Breast epithelium (tissue), 4 donors: ENCODE data around the gene USPL1. TPM values are rescaled to one million over a fixed set of nuclear protein-coding genes. Genes with fewer than 3 reads are reported as not detected.

Experiments
- DNase-seq, 2 donors: peaks; one replicate each; pipeline ENCODE4 v3.0.0-alpha.2; 2019; ENCODE audit warnings: low spot score in 2 of 2
- H3K27ac ChIP-seq, 2 donors: fragments of 200-600 bp; sonication (generic) in 1 of 2; one replicate each; pipeline ENCODE4 v1.5.1; 2016 to 2019; ENCODE audit warnings: mild to moderate bottlenecking in 1 of 2
- H3K27me3 ChIP-seq, 2 donors: fragments of 200-600 bp; sonication (generic) in 1 of 2; one replicate each; pipeline versions ENCODE4 v1.5.1 to v1.6.0; 2017 to 2019; ENCODE audit warnings: control low read depth in 1 of 2, mild to moderate bottlenecking in 1 of 2
- H3K36me3 ChIP-seq: fragments of 200-600 bp; one replicate; pipeline ENCODE4 v1.5.1; 2019
- H3K4me1 ChIP-seq, 2 donors: fragments of 200-600 bp; sonication (generic); one replicate each; pipeline ENCODE4 v1.5.1; 2016 to 2019; ENCODE audit warnings: control low read depth in 1 of 2
- H3K4me3 ChIP-seq, 3 donors: fragments of 200-600 bp; sonication (generic); 1 replicate in 2 of 3; 2 replicates in 1 of 3; pipeline ENCODE4 v1.5.1; 2016 to 2019; ENCODE audit warnings: mild to moderate bottlenecking in 3 of 3, moderate library complexity in 2 of 3
- H3K9me3 ChIP-seq, 2 donors: fragments of 200-600 bp; sonication (generic) in 1 of 2; one replicate each; pipeline ENCODE4 v1.5.1; 2016 to 2019; ENCODE audit warnings: control low read depth in 1 of 2
- CTCF ChIP-seq, 3 donors: fragments of 450-650 bp; IDR thresholded peaks; one replicate each; pipeline ENCODE4 v1.5.1; 2016 to 2017; ENCODE audit warnings: antibody characterized with exemption in 3 of 3, mild to moderate bottlenecking in 3 of 3, moderate library complexity in 3 of 3
- POLR2A ChIP-seq: fragments of 450-650 bp; IDR thresholded peaks from one replicate; pipeline ENCODE4 v1.6.1; 2016; ENCODE audit warnings: antibody characterized with exemption, mild to moderate bottlenecking, moderate library complexity
- POLR2AphosphoS5 ChIP-seq, 3 donors: sonication (generic); formaldehyde crosslinking; IDR thresholded peaks; one replicate each; pipeline ENCODE4 v1.6.1; 2017; ENCODE audit warnings: antibody characterized with exemption in 3 of 3
- intact Hi-C: fragments of 100-400 bp; cut with DNase I; formaldehyde crosslinking; loops from one replicate; pipeline ENCODE4 v1.15.1; 2023; ENCODE audit warnings: low total_unique reads
- total RNA-seq, 3 donors: library from RNA; depleted of rRNA; stranded (reverse); fragments of >200 nt; gene quantifications; one replicate each; pipeline ENCODE4 v1.1.0, GENCODE V29; 2016

USPL1 gene
- total RNA-seq, 3 donors from 2014 or later: 27.8 to 40.0 (median 28.2) TPM

GRCh38 chr13:30675717-30676116, 58.0 kb downstream of the USPL1 start:
- TF ChIP-seq POLR2A (no peak), POLR2AphosphoS5 (IDR thresholded peaks at IDR 0.05) (no peak), CTCF (IDR thresholded peaks at IDR 0.05) (no peak)
- no peaks in the 10 kb centered on the region for H3K36me3 ChIP-seq
- intact Hi-C loops: no loop called here
- no peaks in the 10 kb centered on the region for H3K4me1 ChIP-seq
- no peaks in the 10 kb centered on the region for H3K9me3 ChIP-seq
- no peak overlapping the region for H3K4me3 ChIP-seq
- H3K27ac ChIP-seq: no peak overlapping the region
- DNase-seq: no peak
- no peaks in the 10 kb centered on the region for H3K27me3 ChIP-seq

DNA sequence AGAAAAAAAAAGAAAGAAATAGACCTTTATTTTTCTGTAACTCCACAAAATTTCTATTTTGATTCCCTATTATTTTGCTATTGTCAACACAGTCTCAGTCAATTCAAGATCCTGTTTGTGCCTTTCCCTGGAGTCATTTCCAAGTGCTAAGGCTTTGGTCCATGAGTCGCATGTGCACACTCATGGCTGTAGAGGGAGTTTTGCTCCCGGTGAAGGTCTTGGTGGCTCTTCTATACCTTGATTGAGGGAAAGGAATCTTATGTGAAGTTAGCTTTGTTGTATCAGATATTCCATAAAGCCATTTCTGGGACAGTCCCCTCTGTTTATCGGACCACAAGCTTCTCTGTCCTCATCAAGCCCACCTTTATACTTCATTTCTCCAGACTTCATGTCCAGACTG, 59.0 kb downstream of the USPL1 start:
- no peaks in the 10 kb centered on the region for H3K27me3 ChIP-seq
- DNase-seq: no peak
- H3K4me1 ChIP-seq: no peaks in the 10 kb centered on the region
- H3K4me3 ChIP-seq: no peak overlapping the region
- H3K9me3 ChIP-seq: no peaks in the 10 kb centered on the region
- no peaks in the 10 kb centered on the region for H3K36me3 ChIP-seq
- TF ChIP-seq POLR2AphosphoS5 (IDR thresholded peaks at IDR 0.05) (no peak), CTCF (IDR thresholded peaks at IDR 0.05) (no peak), POLR2A (no peak)
- H3K27ac ChIP-seq: no peak overlapping the region
- intact Hi-C loops: no loop called here

- Histone ChIP-seq H3K27ac (no peak overlapping the region), H3K9me3 (no peaks in the 10 kb centered on the region), H3K36me3 (no peaks in the 10 kb centered on the region), H3K4me3 (no peak overlapping the region), H3K4me1 (no peaks in the 10 kb centered on the region), H3K27me3 (no peaks in the 10 kb centered on the region)
- no peak for DNase-seq
- intact Hi-C loops: loop anchor here (10.0 kb wide), 1 partner anchor 115 kb away; no protein-coding TSS in a partner anchor
- TF ChIP-seq POLR2AphosphoS5 (IDR thresholded peaks at IDR 0.05) (no peak), CTCF (IDR thresholded peaks at IDR 0.05) (peak in 2 of 3 donors; percentile 26 to 35)
Observed at GRCh38 chr13:30679483-30680330, 62.0 kb downstream of the USPL1 start.

DNA sequence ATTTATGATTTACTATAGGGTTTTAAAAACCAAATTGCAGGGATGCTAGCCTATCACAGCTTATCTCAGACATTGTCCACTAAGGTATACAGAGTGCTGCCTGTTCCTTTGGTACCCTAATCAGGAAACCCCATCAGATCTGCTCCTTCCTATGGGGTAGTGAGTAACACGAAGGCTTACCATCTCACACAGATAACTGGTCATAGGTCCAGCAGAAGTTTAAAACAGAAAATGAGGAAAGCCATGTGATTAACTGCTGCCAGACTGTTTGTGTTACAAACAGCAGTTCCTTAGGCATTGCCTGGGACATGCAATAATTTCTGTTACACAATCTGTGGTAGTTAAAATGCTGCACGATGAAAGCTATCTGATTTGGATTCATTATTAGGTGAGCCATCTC, 64.1 kb downstream of the USPL1 start:
- peak overlapping the region in 1 of 2 donors; percentile 25 for H3K27ac ChIP-seq
- no peaks in the 10 kb centered on the region for H3K36me3 ChIP-seq

DNA sequence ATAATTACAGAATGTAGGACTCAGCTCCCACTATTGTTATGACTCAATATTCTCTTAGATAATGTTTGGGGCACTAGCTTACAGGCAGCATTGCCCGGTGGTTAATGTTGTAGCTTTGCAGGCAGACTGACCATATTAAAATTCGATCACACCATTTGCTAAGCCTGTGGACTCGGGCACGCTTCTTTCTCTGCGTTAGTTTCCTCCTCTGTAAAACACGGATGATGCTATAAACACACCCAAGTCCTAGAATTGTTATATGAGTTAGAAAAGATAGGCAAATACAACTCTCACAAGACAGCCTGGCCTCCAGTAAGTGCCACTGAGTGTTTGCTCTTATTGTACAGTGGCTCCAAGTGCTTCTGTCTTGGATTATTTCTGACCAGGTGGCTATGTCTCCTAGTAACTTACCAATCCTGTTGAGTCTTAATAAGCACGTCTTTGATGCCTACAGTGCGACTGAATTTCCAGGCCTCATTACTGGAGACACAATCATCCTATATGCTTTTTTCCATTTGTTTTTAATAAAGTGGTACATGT, 67.7 kb downstream of the USPL1 start:
- no peak overlapping the region for H3K27ac ChIP-seq
- no peaks in the 10 kb centered on the region for H3K9me3 ChIP-seq
- no peaks in the 10 kb centered on the region for H3K4me1 ChIP-seq
- H3K27me3 ChIP-seq: no peaks in the 10 kb centered on the region
- H3K4me3 ChIP-seq: no peak overlapping the region
- intact Hi-C loops: loop anchor here (10.0 kb wide), 1 partner anchor 109 kb away; no protein-coding TSS in a partner anchor
- DNase-seq: no peak
- no peaks in the 10 kb centered on the region for H3K36me3 ChIP-seq
- TF ChIP-seq POLR2A (no peak), CTCF (IDR thresholded peaks at IDR 0.05) (no peak), POLR2AphosphoS5 (IDR thresholded peaks at IDR 0.05) (no peak)

More for the DNA sequence above, 64.1 kb downstream of the USPL1 start:
- intact Hi-C loops: loop anchor here (10.0 kb wide), 1 partner anchor 113 kb away; no protein-coding TSS in a partner anchor
- no peak for DNase-seq
- no peaks in the 10 kb centered on the region for H3K4me1 ChIP-seq
- H3K9me3 ChIP-seq: no peaks in the 10 kb centered on the region
- TF ChIP-seq POLR2A (no peak), POLR2AphosphoS5 (IDR thresholded peaks at IDR 0.05) (no peak)
- H3K4me3 ChIP-seq: no peak overlapping the region
- no peaks in the 10 kb centered on the region for H3K27me3 ChIP-seq
